Testis (tissue), 3 donors: ENCODE measurements around the gene C8G. TPM values are rescaled to one million over a fixed set of nuclear protein-coding genes. Genes with fewer than 3 reads are reported as not detected.

ENCODE experiments used
- DNase-seq: peaks from one replicate; pipeline ENCODE4 v3.0.0-alpha.2; 2019
- H3K27ac ChIP-seq, 2 donors: fragments of 200-600 bp; sonication (generic); one replicate each; pipeline ENCODE4 v1.5.1; 2019
- H3K27me3 ChIP-seq: fragments of 200-600 bp; sonication (generic); one replicate; pipeline ENCODE4 v1.5.1; 2019
- H3K36me3 ChIP-seq: fragments of 200-600 bp; sonication (generic); one replicate; pipeline ENCODE4 v1.5.1; 2017; ENCODE audit warnings: low read depth; ENCODE audit errors: missing control alignments
- H3K4me1 ChIP-seq: fragments of 200-600 bp; sonication (generic); one replicate; pipeline ENCODE4 v1.5.1; 2019
- H3K4me3 ChIP-seq, 2 donors: fragments of 200-600 bp; sonication (generic); one replicate each; pipeline ENCODE4 v1.5.1; 2017 to 2019
- H3K9me3 ChIP-seq: fragments of 200-600 bp; sonication (generic); one replicate; pipeline ENCODE4 v1.5.1; 2017
- POLR2A ChIP-seq: fragments of 450-650 bp; IDR thresholded peaks from one replicate; pipeline ENCODE4 v1.6.1; 2017; ENCODE audit warnings: antibody characterized with exemption, mild to moderate bottlenecking, moderate library complexity
- WGBS, 2 donors: methylation state at CpG; one replicate each; pipeline ENCODE4 v1.1.5; 2018; 5-methylcytosine and 5-hydroxymethylcytosine counted together
- intact Hi-C: fragments of 100-400 bp; cut with DNase I; formaldehyde crosslinking; loops from one replicate; pipeline ENCODE4 v1.15.1; 2023; ENCODE audit warnings: low total_unique reads
- polyA plus RNA-seq: library from polyadenylated mRNA; stranded (reverse); fragments of 350-450 nt; fragmentation: Illumina TruSeq; extraction: RNeasy Lipid Tissue Mini Kit (QIAGEN cat#74804); gene quantifications from one replicate; pipeline ENCODE4 v1.2.3, GENCODE V29; 2014; ENCODE audit warnings: low read depth, low replicate concordance; ENCODE audit not compliant: insufficient read depth
- total RNA-seq, 2 donors: library from RNA; depleted of rRNA; stranded (reverse); fragments of >200 nt; gene quantifications; one replicate each; pipeline ENCODE4 v1.2.3, GENCODE V29; 2016
- TF ChIP-seq, protein P1 (sequence below), 3 experiments: fragments of 450-650 bp in 2 of 3; fragments of 200-600 bp in 1 of 3; sonication (generic) in 1 of 3; IDR thresholded peaks; one replicate each; pipeline ENCODE4 v1.5.1; 2016 to 2019; ENCODE audit warnings: antibody characterized with exemption in 3 of 3, mild to moderate bottlenecking in 2 of 3, moderate library complexity in 1 of 3

C8G gene
- total and polyA plus RNA-seq, 3 donors from 2014 or later = 4.6 to 4.9 (median 4.6) TPM

DNA sequence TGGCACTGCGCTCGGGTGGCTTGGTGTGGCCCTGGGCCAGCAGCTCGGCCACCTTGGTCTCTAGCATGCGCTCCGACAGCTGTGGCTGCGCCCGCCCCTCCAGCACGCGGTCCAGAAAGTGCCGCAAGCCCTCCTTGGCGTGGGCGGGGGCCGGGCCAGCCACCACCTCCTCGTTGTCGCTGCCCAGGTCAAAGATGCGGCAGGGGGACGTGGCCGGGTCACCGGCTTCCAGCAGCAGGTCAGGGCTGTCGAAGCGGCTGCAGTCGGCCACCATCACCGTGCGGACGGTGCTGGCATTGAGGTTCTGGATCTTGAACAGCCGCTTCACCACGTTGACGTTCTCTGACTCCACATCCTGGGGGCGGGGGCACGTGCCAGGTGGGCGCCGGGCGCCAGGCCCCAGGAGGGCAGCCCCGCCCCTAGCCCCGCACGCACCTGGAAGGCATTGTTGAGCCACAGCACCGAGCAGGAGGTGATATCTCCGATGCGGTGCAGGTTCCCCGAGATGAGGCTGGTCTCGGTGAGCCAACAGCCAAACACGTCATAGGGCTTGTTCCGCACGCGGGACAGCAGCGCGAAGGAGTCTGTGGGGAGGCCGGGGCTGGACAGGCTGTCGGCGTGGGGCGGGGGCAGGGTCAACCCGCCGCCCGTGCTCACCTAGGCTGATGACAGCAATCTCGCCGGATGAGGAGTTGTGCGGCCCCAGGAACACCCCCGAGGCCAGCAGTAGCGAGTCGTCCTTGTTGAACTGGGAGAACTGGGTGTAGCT is 2.7 kb upstream of the C8G start:
- 92 to 95% methylated on average over 21 to 57 of the region's 60 CpGs for WGBS, 2 donors
- Histone ChIP-seq H3K36me3 (no peaks in the 10 kb centered on the region), H3K27ac (no peak overlapping the region), H3K27me3 (no peaks in the 10 kb centered on the region), H3K4me1 (peaks cover 24% of the 10 kb centered on the region), H3K4me3 (no peak overlapping the region), H3K9me3 (no peaks in the 10 kb centered on the region)
- intact Hi-C loops = loop anchor here (5.0 kb wide), 1 partner anchor 135 kb away; the partner anchor contains the start of gene RABL6
- DNase-seq = no peak
- TF ChIP-seq, protein P1, sequence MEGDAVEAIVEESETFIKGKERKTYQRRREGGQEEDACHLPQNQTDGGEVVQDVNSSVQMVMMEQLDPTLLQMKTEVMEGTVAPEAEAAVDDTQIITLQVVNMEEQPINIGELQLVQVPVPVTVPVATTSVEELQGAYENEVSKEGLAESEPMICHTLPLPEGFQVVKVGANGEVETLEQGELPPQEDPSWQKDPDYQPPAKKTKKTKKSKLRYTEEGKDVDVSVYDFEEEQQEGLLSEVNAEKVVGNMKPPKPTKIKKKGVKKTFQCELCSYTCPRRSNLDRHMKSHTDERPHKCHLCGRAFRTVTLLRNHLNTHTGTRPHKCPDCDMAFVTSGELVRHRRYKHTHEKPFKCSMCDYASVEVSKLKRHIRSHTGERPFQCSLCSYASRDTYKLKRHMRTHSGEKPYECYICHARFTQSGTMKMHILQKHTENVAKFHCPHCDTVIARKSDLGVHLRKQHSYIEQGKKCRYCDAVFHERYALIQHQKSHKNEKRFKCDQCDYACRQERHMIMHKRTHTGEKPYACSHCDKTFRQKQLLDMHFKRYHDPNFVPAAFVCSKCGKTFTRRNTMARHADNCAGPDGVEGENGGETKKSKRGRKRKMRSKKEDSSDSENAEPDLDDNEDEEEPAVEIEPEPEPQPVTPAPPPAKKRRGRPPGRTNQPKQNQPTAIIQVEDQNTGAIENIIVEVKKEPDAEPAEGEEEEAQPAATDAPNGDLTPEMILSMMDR (IDR thresholded peaks at IDR 0.05) = no peak
- no peak for TF ChIP-seq POLR2A

DNA sequence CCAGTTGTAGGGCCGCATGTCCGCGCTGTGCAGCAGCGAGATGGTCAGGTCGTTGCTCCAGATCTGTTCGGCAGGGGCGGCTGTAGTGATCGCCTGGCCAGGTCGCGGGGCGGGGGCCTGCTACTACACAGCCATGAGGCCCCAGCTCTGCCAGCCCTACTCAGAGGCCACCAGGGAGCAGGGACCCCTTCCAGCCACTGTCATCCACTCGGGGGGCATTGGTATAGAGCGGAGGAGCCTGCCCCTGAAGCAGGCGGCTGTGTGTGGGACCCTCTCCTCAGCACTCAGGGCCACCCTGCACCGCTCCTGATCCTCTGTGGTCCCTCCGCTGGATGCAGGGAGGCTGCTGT is 2.2 kb upstream of the C8G start:
- Histone ChIP-seq H3K4me1 (peaks cover 29% of the 10 kb centered on the region), H3K36me3 (no peaks in the 10 kb centered on the region), H3K9me3 (no peaks in the 10 kb centered on the region), H3K27ac (no peak overlapping the region), H3K4me3 (no peak overlapping the region), H3K27me3 (no peaks in the 10 kb centered on the region)
- no peak for TF ChIP-seq POLR2A
- TF ChIP-seq, protein P1 (IDR thresholded peaks at IDR 0.05) = no peak
- WGBS, 2 donors = 92 to 94% methylated on average over 2 to 16 of the region's 16 CpGs
- no peak for DNase-seq
- intact Hi-C loops = loop anchor here (5.0 kb wide), 1 partner anchor 136 kb away; the partner anchor contains the start of gene RABL6

DNA sequence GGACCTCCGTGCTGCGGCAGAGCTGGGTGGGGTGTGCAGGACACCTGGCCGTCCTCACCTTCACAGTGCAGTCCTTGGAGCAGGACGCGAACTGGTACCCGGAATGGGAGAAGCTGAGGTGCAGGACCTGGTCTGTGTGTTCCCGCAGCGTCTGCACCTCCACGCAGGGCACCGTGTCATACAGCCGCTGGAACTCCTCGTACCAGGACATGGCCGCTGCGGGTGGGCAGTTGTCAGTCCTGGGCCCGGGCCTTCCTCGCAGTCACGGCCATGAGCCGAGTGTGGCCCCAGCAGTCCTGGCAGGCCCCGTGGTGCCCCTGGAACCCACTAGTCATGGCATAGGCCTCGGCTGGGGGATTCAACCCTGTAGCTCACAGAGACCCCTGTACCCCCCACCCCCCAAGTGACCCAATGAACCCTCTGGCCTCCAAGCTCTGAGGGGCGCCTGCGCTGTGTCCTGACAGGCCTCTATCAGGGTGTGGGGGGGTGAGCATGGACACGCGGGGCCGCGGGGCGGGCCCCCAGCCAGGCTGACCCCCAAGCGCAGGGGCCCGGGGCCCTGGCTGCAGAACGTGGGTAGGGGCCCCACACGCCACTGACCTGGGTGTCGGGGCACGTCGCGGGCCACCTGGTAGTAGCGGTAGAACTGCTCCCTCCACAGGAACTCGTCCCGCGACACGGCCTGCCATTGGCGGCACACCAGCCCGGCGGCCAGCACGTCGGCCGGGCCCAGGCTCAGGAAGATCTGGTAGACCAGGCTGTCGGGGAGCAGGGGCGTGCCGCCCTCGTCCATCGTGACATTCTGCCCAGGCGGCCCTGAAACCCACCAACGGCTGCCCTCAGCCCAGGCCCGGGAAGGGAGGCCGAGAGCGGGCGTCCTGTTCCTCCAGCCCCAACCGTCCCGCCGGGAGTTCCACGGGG is 1.5 kb upstream of the C8G start:
- no peak for DNase-seq
- H3K36me3 ChIP-seq = no peaks in the 10 kb centered on the region

DNA sequence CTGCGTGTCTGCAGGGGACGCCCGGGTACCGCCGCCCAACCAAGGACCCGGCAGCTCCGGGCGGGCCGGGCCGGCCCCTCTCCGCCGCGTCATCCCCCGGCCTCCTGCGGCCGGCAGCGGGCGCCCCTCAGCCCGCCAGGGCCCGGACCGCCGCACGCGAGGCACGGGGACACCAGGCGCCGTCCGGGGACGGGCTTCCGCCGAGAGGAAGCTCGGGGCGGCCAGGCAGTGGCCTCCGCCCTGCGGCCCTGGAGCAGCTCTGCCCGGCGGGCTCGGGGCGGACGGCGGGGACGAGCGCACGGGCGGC is 878 bp upstream of the C8G start:
- TF ChIP-seq POLR2A = no peak
- TF ChIP-seq, protein P1 (IDR thresholded peaks at IDR 0.05) = no peak
- Histone ChIP-seq H3K27me3 (no peaks in the 10 kb centered on the region), H3K9me3 (no peaks in the 10 kb centered on the region), H3K4me3 (peak overlapping the region; percentile 85 to 90), H3K27ac (peak overlapping the region; percentile 74 to 87), H3K36me3 (no peaks in the 10 kb centered on the region), H3K4me1 (peaks cover 39% of the 10 kb centered on the region)
- DNase-seq = no peak
- 0% methylated on average over 21 of the region's 45 CpGs; no CpG with 5 or more reads in 1 of the 2 donors for WGBS, 2 donors
- intact Hi-C loops = loop anchor here (5.0 kb wide), 1 partner anchor 137 kb away; the partner anchor contains the start of gene RABL6

More for the DNA sequence above, 1.5 kb upstream of the C8G start:
- H3K4me3 ChIP-seq = peak overlapping the region; percentile 85 to 90
- intact Hi-C loops = loop anchor here (5.0 kb wide), 1 partner anchor 136 kb away; the partner anchor contains the start of gene RABL6
- 32% methylated on average over 33 of the region's 61 CpGs; no CpG with 5 or more reads in 1 of the 2 donors for WGBS, 2 donors
- TF ChIP-seq POLR2A = no peak
- TF ChIP-seq, protein P1 (IDR thresholded peaks at IDR 0.05) = no peak
- peaks cover 34% of the 10 kb centered on the region for H3K4me1 ChIP-seq
- no peaks in the 10 kb centered on the region for H3K27me3 ChIP-seq
- peak overlapping the region; percentile 74 to 87 for H3K27ac ChIP-seq
- no peaks in the 10 kb centered on the region for H3K9me3 ChIP-seq
